Activated CD4-positive, alpha-beta T cell treated with anti-CD3 and anti-CD28 coated beads for 36 hours (primary cell): ENCODE data around the gene FNDC7. TPM values are rescaled to one million over a fixed set of nuclear protein-coding genes. Genes with fewer than 3 reads are reported as not detected.
"Not testable (repeated sequence)": the region's sequence is repeated elsewhere in the genome, so short reads cannot be mapped to it uniquely, and the experiment has no call there.

Source experiments
- ATAC-seq: fragments of 200-7000 bp; cut with Tn5 transposase; one replicate; pipeline ENCODE4 v1.10.0; 2021; ENCODE audit warnings: mild to moderate bottlenecking, moderate library complexity
- CTCF ChIA-PET: fragments of 350-600 bp; sonication (Branson Sonifier 250); formaldehyde crosslinking; loops from one replicate; lab custom pipeline; 2021; ENCODE audit warnings: antibody characterized with exemption; lab: Charles Lee
- POLR2A ChIA-PET: fragments of 350-600 bp; sonication (Branson Sonifier 250); formaldehyde crosslinking; loops from one replicate; lab custom pipeline; 2021; ENCODE audit warnings: antibody characterized with exemption, inconsistent platforms; lab: Charles Lee
- DNase-seq: peaks from one replicate; pipeline ENCODE4 v3.0.0-alpha.2; 2020
- H3K27ac Mint-ChIP-seq: one replicate; pipeline ENCODE4 v1.8.0; 2021; ENCODE audit warnings: mixed read lengths
- H3K27me3 Mint-ChIP-seq: one replicate; pipeline ENCODE4 v1.8.0; 2021; ENCODE audit warnings: mixed read lengths
- H3K36me3 Mint-ChIP-seq: one replicate; pipeline ENCODE4 v1.8.0; 2021; ENCODE audit warnings: low read depth, mixed read lengths
- H3K4me1 Mint-ChIP-seq: one replicate; pipeline ENCODE4 v1.8.0; 2021; ENCODE audit warnings: mixed read lengths
- H3K4me3 Mint-ChIP-seq: one replicate; pipeline ENCODE4 v1.8.0; 2021; ENCODE audit warnings: mild to moderate bottlenecking, moderate library complexity, mixed read lengths
- H3K9me3 Mint-ChIP-seq: one replicate; pipeline ENCODE4 v1.8.0; 2021; ENCODE audit warnings: low read depth, mixed read lengths
- intact Hi-C, 2 experiments: fragments of 100-400 bp; cut with DNase I in 1 of 2; cut with micrococcal nuclease in 1 of 2; formaldehyde crosslinking; loops; one replicate each; pipeline versions ENCODE4 v1.14.2 to v1.15.1; 2022 to 2024; cut with DNase I, micrococcal nuclease
- total RNA-seq, 2 experiments: library from RNA; stranded (reverse); gene quantifications; one replicate each; pipeline ENCODE4 v1.2.3, GENCODE V29; 2021

Gene FNDC7
- total RNA-seq, 2 experiments from 2014 or later: 0.12 TPM; not detected in 1

DNA sequence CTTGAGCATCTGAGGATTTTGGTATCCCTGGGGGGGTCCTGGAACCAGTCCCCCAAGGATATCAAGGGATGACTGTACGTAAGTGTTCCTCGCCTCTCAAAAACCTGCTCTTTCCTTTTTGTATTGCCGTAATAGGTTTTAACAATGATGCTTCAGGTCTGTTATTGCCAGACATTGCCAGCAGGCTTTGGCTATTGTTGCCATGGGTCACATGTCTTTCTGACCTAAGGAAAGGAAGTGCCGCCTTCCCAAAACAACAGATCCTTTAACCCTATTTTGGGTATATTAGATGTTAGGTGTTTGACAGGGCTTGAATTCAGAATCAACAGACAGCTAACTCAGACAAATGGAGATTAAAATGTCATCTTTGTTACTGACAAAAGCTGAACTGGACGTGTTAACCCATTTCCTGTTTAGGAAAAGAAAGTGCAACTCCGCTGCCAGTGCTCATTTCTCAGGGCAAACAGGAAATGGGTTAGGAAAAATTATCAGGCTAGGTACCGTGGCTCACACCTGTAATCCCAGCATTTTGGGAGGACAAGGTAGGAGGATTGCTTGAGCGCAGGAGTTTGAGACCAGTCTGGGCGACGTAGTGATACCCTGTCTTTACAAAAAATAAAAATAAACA is 33.0 kb upstream of the FNDC7 start:
- Mint-ChIP-seq H3K4me1 (peaks cover 7% of the 10 kb centered on the region), H3K4me3 (no peak overlapping the region), H3K27ac (peak overlapping the region; percentile 60), H3K9me3 (no peaks in the 10 kb centered on the region), H3K36me3 (no peaks in the 10 kb centered on the region), H3K27me3 (no peaks in the 10 kb centered on the region)
- ChIA-PET POLR2A (no interaction called here), CTCF (interaction anchor here (1.2 to 2.7 kb wide), 3 partner anchors 11 to 149 kb away, joined by 5 to 11 read pairs (median 7); partner anchors contain the start of gene PRPF38B)
- intact Hi-C loops: no loop called here
- DNase-seq (no peak), ATAC-seq (no peak)

DNA sequence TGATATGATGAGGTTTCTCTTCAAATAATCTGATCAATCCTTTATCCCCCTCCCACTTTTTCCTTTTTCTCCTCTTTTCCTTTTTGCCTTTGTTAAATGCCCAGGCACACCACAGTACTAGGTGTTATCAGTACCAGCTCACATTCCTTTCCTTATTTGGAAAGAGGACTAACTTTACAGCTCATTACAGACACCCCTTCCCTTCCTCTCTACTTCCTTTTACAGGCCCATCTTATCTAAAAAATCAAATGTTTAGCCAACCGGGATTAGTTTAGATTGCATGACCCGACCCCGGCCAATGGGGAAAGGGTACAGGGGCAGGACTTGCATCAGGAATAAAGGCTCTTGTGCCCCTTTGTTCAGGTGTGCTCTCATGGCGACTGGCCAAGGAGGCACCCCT is 31.0 kb upstream of the FNDC7 start:
- CTCF ChIA-PET: interaction anchor here (1.1 to 2.7 kb wide), 3 partner anchors 10 to 38 kb away, joined by 3 to 11 read pairs (median 4); partner anchors contain the start of gene PRPF38B
- DNase-seq, H3K4me1 Mint-ChIP-seq, ATAC-seq, H3K27ac Mint-ChIP-seq, H3K4me3 Mint-ChIP-seq, intact Hi-C loops, H3K9me3 Mint-ChIP-seq, H3K36me3 Mint-ChIP-seq, H3K27me3 Mint-ChIP-seq: not testable (repeated sequence)
- POLR2A ChIA-PET: interaction anchor here (0.6 kb wide), 1 partner anchor 10 kb away, joined by 4 read pairs; no protein-coding TSS in a partner anchor

- Mint-ChIP-seq H3K27ac (no peak overlapping the region), H3K4me1 (peaks cover 6% of the 10 kb centered on the region), H3K36me3 (no peaks in the 10 kb centered on the region), H3K4me3 (no peak overlapping the region), H3K27me3 (no peaks in the 10 kb centered on the region), H3K9me3 (no peaks in the 10 kb centered on the region)
- intact Hi-C loops: loop anchor here in 1 of 2 experiments (2.0 kb wide), 1 partner anchor 17 kb away; no protein-coding TSS in a partner anchor
- ChIA-PET CTCF (no interaction called here), POLR2A (no interaction called here)
- no peak for DNase-seq
- ATAC-seq: no peak
Observed at GRCh38 chr1:108685529-108685928, 27.2 kb upstream of the FNDC7 start.

DNA sequence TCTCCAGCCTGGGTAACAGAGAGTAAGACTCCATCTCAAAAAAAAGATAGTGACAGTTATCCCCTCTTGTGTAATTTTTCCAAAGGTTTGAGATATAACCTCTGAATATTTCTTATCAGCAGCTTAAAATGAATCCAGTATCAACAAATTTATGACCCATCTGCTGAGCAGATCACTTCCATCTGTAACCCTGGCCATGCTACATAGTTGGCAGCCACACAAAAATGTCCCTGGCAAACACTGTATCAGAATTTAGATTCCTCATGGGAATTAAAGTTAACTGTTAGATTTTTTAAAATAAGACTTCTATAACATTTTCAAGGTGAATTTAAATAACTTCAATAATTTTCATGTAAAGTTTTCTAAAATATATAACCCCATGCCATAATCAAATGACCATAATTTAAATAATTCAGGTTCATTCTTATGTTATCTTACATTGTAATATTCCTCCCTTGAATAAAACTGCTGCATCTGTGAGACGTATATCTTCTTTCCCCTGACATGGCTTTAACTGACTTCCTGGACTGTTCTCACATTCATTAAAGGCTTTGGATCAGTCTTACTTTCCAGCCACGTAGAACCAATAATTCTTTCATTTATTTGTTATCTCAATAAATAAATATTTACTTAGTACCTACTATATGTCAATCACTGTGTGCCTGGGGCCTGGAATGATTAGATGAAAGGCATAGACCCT is 25.9 kb upstream of the FNDC7 start:
- no peaks in the 10 kb centered on the region for H3K9me3 Mint-ChIP-seq
- H3K4me1 Mint-ChIP-seq: peaks cover 16% of the 10 kb centered on the region
- no peak overlapping the region for H3K27ac Mint-ChIP-seq
- H3K27me3 Mint-ChIP-seq: no peaks in the 10 kb centered on the region
- CTCF ChIA-PET: interaction anchor here (0.6 kb wide), 1 partner anchor 104 kb away, joined by 3 read pairs; no protein-coding TSS in a partner anchor
- DNase-seq (no peak), ATAC-seq (no peak)
- H3K36me3 Mint-ChIP-seq: no peaks in the 10 kb centered on the region
- no peak overlapping the region for H3K4me3 Mint-ChIP-seq
- POLR2A ChIA-PET: no interaction called here
- intact Hi-C loops: no loop called here

DNA sequence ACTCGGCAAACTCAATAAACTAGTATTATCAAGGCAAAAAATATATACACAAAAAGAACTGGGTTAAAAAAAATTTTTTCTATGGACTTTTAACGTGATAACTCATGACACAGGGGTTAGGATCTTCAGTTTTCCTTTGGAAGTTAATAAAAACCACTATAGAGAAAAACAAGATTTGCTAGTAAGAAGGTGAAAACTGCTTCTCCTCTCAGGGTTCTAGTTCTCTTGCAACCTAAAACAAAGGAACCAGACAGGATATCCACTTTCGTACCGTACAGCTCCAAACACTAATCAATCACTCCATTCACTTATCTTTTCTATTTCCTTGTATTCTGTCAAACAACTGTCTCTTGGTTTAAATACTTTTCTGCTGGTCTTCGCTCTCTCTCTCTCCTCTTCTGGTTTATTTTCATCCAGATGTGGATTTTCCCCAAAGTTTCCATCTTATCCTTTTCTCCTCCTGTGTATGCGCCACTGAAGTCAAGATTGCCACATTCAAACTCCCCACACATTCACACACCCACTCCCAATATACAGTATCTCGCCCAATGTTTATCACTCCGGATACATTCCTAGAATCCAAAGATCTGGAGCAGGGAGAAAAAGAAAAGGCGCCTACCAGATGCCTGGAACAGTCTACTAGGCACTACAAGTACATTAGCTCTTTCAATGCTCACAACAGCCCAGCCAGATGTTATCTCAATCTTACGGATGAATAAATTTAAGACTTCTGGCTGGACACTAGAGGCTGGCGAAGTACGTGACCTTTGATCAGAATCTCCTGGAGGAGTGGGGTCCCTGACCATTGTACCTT is 21.4 kb upstream of the FNDC7 start:
- intact Hi-C loops: loop anchor here (5.0 to 10.0 kb wide), 5 partner anchors 99 to 421 kb away; partner anchors contain the start of genes CLCC1 (in 1 of the 2), EEIG2 (in 1 of the 2) and ELAPOR1 (in 1 of the 2)
- ChIA-PET POLR2A (interaction anchor here (0.6 to 2.7 kb wide), 10 partner anchors 8 to 351 kb away, joined by 3 to 40 read pairs (median 6); partner anchors contain the start of genes HENMT1 and WDR47), CTCF (interaction anchor here (0.6 to 2.7 kb wide), 15 partner anchors 8 to 180 kb away, joined by 3 to 11 read pairs (median 5); partner anchors contain the start of genes EEIG2 and HENMT1)
- no peaks in the 10 kb centered on the region for H3K9me3 Mint-ChIP-seq
- H3K4me1 Mint-ChIP-seq: peaks cover 31% of the 10 kb centered on the region
- DNase-seq (no peak), ATAC-seq (no peak)
- no peaks in the 10 kb centered on the region for H3K27me3 Mint-ChIP-seq
- peak overlapping the region; percentile 93 for H3K4me3 Mint-ChIP-seq
- peaks cover 33% of the 10 kb centered on the region for H3K36me3 Mint-ChIP-seq
- peak overlapping the region; percentile 95 for H3K27ac Mint-ChIP-seq

- peak; percentile 97 for DNase-seq
- peaks cover 38% of the 10 kb centered on the region for H3K4me1 Mint-ChIP-seq
- ATAC-seq: peak; percentile 92
- POLR2A ChIA-PET: interaction anchor here (0.6 to 2.7 kb wide), 8 partner anchors 11 to 350 kb away, joined by 3 to 40 read pairs (median 6); partner anchors contain the start of genes HENMT1 and WDR47
- no peaks in the 10 kb centered on the region for H3K27me3 Mint-ChIP-seq
- H3K27ac Mint-ChIP-seq: peak within 1 kb of the TSS; percentile 95
- CTCF ChIA-PET: interaction anchor here (0.6 to 2.7 kb wide), 22 partner anchors 9 to 866 kb away, joined by 3 to 11 read pairs (median 4); partner anchors contain the start of genes EEIG2 and HENMT1
- intact Hi-C loops: loop anchor here (1.0 to 10.0 kb wide), 20 partner anchors 12 to 1647 kb away; partner anchors contain the start of genes CLCC1 (in 2 of the 2), EEIG2 (in 2 of the 2), HENMT1 (in 2 of the 2) and STXBP3 (in 2 of the 2)
- peak within 1 kb of the TSS; percentile 93 for H3K4me3 Mint-ChIP-seq
- no peaks in the 10 kb centered on the region for H3K9me3 Mint-ChIP-seq
- H3K36me3 Mint-ChIP-seq: peaks cover 41% of the 10 kb centered on the region
Observed at GRCh38 chr1:108691942-108692723, 20.6 kb upstream of the FNDC7 start, which contains the start of gene PRPF38B. Gene PRPF38B (plus strand): TSS chr1:108692310. CDS start chr1:108692592, 282 bp downstream.

- POLR2A ChIA-PET: interaction anchor here (0.8 to 2.7 kb wide), 8 partner anchors 11 to 349 kb away, joined by 3 to 40 read pairs (median 4); partner anchors contain the start of genes HENMT1, STXBP3 and WDR47
- H3K9me3 Mint-ChIP-seq: no peaks in the 10 kb centered on the region
- peaks cover 45% of the 10 kb centered on the region for H3K4me1 Mint-ChIP-seq
- intact Hi-C loops: loop anchor here (1.0 to 10.0 kb wide), 21 partner anchors 11 to 1646 kb away; partner anchors contain the start of genes CLCC1 (in 2 of the 2), EEIG2 (in 2 of the 2), HENMT1 (in 2 of the 2) and STXBP3 (in 2 of the 2)
- ATAC-seq (peak; percentile 62), DNase-seq (peak; percentile 80)
- H3K27ac Mint-ChIP-seq: peak overlapping the region; percentile 95
- H3K27me3 Mint-ChIP-seq: no peaks in the 10 kb centered on the region
- CTCF ChIA-PET: interaction anchor here (0.6 to 2.7 kb wide), 21 partner anchors 9 to 867 kb away, joined by 3 to 11 read pairs (median 4); partner anchors contain the start of genes EEIG2 and HENMT1
- peak overlapping the region; percentile 93 for H3K4me3 Mint-ChIP-seq
- peaks cover 48% of the 10 kb centered on the region for H3K36me3 Mint-ChIP-seq
Observed at GRCh38 chr1:108692724-108693655, 19.7 kb upstream of the FNDC7 start.

GRCh38 chr1:108695535-108695934 is 17.2 kb upstream of the FNDC7 start:
- ChIA-PET CTCF (interaction anchor here (0.8 kb wide), 1 partner anchor 52 kb away, joined by 3 read pairs; no protein-coding TSS in a partner anchor), POLR2A (no interaction called here)
- ATAC-seq (no peak), DNase-seq (no peak)
- Mint-ChIP-seq H3K4me1 (peaks cover 58% of the 10 kb centered on the region), H3K27ac (peak overlapping the region; percentile 83), H3K27me3 (no peaks in the 10 kb centered on the region), H3K36me3 (peaks cover 73% of the 10 kb centered on the region), H3K4me3 (peak overlapping the region; percentile 66), H3K9me3 (no peaks in the 10 kb centered on the region)
- intact Hi-C loops: loop anchor here in 1 of 2 experiments (10.0 kb wide), 1 partner anchor 199 kb away; no protein-coding TSS in a partner anchor
